NCI-H1694 treated with DMSO at 0.1 percent for 48 hours (cell line): ENCODE results near the gene BEGAIN.

Experiments used
- DNase-seq: peaks from one replicate; lab custom pipeline; 2025; lab: John Stamatoyannopoulos, UW

The BEGAIN gene

DNA sequence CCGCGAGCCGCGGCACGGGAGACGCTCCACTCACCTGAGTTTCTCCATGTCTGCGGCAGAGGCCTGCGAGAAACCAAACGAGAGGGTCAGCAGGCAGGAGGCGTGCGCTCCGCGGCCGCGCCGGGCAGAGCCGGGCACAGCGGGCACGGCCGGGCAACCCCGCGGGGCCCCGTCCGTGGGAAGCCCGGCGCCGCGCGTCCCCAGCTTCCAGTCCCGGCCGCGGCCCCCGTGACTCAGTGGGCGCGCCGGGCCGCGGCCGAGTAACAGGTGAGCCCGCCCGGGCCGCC lies 19.4 kb downstream of the BEGAIN start:
- DNase-seq: no peak

DNA sequence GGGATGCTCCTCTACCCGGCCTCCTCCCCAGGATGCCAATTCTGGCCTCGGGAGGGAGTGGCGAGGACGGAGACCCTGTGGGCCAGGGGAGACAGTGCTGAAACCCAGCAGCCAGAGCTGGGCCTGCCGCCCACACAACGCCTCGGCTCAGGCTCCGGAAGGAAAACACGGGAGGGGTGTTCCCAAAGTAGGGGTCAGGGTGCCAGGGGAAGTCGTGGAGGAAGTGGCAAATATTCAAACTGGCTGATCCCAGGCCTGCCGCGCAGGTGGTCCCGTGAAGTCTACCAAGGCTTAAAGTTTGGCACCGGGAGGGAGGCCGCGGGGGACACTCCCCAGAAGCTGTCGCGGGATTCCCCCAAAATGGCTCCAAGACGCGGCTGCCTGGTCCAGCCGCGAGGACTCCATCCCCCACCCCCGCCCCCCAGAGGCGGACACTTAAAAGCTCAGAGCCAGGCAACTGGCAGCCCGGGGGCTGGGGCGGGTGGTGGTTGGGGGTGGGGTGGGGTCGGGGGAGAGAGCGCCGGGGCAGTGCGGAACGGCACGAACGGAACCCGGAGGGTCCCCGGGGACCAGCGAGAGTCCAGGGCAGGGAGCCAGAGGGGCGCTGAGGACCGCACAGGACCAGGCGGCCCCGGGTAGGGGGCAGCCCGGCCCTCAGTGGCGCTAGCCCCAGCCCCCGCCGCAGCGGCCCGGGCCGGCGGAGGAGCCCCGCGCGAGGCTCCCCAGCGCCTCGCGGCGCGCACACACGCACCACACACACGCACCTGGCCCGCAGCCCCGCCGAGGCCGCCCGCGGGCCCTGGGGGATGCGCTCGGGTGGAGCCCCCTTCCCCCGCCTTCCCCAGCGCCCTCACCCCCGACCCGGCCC lies 20.0 kb downstream of the BEGAIN start:
- no peak for DNase-seq

DNA sequence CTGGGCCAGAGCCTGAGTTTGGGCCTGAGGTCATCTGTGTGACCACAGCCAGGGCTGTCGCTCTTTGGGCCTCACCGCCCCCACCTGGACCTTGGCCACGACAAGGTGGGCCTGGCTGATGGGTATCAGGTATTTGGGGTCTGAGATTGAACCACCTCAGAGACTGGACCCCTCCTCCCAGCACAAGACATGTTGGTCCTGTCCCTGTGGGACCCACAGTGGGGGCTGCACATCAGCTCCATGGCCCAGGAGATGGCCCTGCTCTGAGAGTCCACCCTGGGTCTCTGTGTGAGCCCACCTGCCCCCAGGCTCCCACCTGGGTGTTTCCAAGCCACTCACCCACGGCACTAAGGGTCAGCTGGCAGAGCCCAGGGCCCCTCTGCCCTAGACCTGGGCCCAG lies 20.6 kb downstream of the BEGAIN start:
- DNase-seq: no peak

DNA sequence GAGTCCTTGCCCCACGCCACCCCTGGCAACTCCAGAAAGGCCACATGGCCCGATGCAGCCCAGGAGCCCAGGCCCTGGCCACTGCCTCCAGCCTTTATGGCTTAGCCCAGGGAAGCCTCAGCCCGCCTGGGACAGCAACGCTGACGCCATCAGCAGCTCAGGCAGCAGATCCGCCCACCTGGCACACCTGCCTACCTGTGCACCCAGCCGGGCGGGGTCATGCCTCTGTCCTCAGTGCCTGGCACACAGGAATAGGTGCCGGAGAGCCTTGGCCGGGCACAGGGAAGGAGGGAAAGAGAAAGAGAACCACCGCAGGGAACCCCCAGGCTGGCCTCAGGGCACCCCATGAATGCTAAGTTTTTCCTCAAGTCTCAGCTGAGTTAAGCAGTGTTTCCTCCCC lies 21.1 kb downstream of the BEGAIN start:
- DNase-seq: no peak

DNA sequence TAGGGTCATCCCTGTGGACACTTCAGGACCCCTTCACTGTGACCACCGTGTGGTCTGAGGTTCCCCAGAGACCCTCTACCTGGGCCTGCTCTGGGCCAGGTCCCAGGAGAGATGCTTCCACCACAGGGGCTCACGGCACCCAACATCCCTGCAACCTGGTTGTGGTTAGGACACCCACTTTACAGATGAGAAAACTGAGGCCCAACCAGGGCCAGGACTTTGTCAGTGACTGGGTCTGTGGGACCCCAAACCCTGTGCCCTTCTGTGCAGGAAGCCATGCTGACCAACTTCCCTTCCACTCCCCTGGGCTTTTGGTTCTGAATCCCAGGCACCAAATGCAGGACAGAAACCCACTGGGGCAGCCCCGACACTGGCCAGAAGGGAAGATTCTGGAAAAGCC lies 21.6 kb downstream of the BEGAIN start:
- no peak for DNase-seq

DNA sequence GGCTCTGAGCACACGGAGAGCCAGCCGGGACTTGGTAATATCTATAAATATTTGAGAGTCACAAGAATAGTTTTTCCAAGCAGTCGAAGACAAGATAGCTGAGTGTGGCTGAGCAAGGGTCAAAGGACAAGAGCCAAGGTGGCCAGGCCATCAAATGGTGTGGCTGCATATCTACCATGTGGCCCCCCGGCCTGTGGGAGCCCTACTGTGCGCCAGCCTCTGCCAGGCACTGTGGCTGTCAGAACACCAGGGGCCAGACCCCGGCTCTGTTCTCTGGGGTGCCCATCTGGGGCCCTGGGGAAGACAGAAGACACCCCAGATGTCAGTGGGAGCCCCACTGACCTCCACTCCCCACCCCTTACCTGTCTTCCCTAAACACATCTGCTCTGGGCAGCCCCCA lies 22.7 kb downstream of the BEGAIN start:
- no peak for DNase-seq

DNA sequence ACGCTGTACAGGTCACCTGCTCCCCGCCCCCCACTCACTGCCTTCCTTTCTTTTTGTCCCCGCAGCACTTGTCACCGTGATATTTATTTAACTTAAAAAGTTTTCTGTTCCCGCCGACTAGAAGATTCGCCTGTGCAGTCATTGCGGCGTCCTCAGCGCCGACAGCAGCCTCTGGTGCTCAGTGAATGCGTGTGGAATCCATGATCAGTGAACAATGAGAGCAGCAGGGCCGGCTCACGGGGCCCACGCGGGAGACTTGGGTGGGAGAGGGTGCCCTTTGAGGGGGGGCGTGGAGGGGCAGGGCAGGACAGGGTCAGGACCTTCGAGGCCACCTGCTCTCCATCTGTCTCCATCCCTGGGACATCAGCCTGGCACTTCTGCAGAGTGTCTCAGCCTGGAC lies 24.5 kb downstream of the BEGAIN start:
- no peak for DNase-seq

DNA sequence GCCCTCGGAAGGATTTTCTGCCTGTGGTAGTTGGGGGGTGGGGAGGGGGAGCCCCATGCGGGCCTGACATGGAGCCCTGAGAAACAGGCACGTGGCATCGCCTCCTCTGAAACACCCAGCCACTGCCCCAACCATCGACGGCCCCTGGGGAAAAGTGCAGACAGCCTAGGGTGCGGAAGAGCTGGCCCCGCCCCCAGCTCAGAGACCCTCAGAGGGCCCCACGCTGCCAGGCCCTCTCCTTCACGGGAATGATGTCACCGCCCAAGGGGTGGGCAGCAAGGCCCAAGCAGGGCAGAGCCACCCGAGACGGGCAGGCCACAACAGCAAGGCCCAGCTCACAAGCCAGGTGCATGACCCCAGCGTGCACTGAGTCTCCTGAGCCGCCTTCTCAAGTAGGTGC lies 26.2 kb downstream of the BEGAIN start:
- no peak for DNase-seq

DNA sequence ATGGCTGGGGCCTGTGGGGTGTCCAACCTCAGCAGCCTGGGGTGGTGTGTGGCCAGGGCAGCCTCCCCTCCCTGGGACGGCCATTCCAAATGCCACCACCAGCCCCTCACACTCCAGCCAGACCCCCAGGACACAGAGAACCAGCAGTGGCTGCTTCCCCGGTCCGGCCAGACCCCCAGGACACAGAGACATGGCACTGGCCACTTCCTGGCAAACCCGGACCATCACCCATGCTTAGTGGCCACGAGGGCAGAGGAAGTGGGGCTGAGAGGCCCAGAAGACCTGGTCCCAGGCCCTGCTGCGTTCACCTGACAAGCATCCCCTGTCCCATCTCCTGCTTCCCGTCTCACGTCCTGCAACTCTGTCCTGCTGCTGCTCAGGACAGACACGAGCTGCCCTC lies 26.7 kb downstream of the BEGAIN start:
- DNase-seq: no peak

DNA sequence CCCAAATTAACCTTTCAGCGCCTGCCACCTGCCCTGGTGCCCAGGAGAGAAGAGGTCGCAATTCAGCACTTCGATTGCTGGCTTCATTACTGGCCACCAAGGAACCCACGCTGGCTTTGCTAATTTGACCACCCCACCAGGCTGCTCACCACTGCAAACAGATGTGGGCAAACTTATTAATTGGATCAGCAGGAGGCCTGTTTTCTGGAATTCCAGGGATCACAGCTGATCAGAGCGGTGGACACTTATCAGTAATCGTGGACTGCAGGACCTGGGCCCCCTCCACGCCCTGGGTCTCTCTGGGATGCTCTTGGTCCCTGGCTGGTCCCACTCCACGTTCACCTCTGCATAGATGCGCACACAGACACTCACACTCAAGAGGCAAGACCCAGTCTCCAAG lies 27.8 kb downstream of the BEGAIN start:
- no peak for DNase-seq

DNA sequence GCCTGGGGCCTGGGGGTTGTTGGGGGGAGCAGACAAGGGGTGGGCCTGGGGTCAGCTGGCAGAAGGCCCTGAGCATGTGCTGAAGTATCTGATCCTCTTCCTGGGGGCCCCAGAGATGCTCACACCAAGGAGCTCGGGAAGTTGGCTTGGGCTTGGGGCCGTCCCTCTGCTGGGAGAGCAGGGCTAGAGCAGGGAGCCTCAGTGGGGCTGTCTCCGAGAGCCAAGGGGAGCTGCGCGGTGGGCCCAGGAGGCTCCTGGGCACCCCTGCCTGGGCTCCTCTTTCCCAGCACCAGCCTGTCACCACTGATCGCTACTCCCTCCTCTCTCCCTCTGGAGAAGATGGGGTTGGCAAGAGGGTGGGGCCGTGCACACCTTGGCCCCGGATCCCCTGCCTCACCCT lies 28.3 kb downstream of the BEGAIN start:
- DNase-seq: no peak

DNA sequence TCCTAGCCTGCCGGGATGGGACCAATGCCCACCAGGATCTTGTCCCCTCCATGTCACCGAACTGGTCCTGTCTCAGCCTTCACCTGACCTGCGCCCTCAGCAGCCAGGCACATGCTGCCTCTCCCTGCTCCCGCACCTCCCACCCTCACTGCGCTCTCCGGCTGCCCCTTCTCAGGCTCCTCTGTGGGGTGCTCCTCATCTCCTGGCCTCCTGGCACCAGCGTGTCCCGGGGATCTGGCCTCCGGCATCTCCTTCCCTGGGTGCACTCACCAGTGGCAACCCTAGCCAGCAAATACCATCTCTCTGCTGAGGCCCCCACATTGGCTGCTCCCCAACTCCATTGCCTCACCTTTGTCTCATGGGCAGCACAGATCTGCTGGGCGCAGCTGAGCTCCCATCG lies 29.0 kb downstream of the BEGAIN start:
- DNase-seq: no peak

DNA sequence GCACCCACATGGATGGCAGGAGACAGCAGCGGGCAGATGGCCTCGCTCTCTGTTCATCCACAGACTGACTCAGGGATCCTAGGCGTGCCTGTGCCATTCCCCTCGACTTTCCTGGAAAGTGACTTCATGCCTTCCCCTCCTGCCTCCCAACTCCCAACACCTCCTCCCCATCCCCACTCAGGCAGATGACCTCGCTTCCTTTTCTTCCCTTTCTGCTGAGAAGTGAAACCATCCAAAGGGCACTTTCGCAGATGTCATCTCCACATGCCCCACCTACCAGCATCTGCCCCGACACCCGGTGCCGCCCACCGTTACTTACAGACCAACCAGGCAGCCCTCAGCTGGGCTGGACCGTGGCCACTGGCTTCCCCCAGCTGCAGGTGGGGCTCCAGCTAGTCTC lies 29.6 kb downstream of the BEGAIN start:
- DNase-seq: peak; percentile 91

DNA sequence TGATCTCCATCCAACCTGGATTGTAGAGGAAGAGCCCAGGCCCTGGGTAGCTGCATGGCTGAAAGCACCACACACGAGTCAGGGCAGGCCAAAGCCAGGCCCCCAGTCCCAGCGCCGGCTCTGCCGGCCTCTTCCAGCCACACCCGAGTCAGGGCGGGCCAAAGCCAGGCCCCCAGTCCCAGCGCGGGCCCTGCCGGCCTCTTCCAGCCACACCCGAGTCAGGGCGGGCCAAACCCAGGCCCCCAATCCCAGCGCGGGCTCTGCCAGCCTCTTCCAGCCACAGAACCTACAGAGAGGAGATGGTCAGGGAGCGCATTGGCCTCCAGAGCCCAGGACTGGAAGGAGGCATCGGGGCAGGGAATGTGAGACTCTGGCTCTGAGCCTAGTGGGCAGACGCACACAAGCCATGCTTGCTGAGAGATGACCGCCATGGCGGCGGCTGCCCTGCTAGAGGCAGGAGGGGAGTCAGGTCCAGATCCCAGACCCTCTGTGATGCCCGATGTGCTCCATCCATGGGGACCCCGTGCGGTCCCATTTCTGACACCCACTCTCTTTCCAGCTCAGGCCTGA lies 30.2 kb downstream of the BEGAIN start:
- DNase-seq: no peak

DNA sequence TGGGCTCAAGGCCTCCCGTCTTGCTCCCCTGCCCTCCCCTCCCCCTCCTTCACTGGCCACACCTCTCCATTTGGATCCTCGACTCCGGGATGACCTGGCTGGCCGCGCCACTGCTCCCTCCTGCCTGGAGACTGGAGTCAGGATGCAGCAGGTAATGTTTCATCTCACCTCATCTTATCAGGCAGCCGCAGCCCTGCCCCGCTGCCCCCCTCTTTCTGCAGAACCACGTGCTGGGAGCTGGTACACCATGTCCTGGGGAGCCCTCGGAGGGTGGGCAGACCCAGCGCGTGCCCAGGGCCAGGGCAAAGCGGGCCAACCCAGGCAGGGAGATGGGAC lies 31.1 kb downstream of the BEGAIN start:
- no peak for DNase-seq

DNA sequence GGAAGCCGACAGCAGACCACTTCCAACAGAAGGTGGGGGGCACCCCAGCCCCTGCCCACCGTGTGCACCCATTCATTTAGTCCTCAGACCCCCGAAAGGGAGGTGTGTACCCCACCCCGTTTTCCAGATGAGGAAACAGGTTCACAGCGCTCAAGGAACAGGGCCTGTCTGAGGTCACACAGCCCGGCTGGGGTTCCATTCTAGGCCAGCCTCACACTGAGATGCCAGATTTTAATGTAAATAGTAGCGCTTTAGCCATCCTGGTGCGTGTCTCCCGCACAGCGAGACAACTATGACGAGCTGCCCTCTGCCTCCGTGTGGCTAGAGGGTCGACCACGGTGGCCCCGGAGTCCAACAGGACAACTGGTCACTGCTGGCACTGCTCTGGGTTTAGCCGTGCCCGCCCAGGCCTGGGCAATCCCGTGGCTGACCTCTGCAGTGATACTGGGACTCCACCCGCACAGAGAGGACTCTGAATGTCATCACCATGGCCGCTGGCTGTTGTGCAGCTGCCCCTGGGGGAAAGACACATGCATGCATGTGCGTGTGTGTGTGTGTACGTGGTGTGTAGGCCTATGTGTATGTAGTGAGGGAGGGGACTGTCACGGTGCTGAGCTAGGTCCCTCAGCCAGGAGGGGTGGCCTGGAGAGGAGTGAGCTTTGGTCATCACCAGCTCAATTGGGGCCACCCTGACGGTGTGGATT lies 31.6 kb downstream of the BEGAIN start:
- DNase-seq: no peak

DNA sequence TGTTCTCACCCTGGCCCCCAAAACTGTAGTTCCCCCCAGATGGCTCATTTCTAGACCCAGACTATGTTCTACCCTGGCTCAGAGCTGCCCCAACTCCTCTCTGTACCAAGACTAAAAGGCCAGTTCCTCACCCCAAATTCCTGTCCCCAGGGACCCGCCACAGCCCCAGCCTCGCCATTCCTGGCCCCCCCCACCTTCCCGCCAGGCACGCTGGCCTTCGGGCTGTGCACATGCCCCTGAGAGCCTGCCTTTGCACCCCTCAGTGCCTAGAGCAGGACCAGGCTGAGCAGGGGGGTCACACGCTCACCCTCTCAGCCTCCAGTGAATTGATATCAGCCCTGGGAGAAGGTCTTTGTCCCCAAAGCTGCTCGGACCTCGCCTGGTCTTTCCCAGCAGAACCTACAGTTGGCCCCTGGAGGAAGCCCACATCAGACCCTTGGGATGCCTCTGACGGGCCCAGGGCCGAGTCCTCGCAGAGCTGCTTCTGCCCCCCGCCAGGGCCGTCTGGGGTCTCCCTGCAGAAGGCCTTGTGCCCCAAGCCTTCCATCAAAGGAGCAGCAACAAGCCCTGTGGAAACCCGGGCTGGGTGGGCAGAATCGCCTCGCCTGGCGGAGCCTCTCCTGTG lies 32.4 kb downstream of the BEGAIN start:
- no peak for DNase-seq

DNA sequence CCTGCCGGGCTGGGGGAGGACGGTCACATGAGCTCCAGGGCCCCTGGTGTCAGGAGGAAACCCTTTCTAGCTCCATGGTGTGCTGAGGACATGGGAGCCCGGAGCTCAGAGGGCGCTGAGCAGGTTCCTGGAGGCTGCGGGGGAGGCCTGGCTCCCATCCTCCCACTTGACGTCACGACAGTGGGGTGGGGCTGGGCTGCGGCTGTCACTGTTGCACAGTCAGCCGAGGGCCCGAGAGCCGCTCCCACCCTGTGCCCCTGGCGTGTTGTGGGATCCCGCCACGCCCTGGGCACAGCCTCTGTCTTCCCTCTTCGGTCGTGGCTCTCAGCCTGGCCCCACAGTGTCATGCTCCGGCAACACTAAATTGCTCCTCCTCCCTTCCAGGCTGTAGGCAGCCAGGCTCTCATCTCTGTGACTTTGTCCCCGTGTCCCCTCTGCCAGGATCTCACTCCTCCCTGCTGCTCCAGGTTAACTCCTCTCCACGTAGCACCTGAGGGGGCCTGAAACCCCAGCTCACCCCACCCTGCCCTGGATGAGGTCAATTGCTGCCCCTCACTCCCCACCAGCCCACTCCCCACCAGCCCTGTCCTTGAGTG lies 33.0 kb downstream of the BEGAIN start:
- no peak for DNase-seq

DNA sequence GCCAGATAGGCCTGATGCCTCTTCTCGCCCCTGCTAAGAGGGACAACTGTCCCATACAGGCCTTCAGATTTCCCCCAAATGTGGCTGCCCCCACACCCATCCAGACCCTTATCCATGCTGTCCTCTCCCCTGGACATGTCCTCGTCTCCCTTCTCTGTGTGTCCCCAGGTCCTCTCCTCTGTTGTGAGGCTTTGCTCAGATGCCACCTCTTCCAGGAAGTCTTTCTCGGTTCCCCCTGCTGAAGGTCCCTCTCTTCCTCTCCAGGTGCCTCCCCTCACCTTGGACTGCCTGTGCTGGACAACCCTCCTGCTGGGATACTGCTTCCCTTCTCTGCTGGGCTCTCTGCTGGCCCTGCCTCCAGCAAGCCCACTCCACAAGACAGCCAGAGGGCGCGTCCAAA lies 33.7 kb downstream of the BEGAIN start:
- no peak for DNase-seq

DNA sequence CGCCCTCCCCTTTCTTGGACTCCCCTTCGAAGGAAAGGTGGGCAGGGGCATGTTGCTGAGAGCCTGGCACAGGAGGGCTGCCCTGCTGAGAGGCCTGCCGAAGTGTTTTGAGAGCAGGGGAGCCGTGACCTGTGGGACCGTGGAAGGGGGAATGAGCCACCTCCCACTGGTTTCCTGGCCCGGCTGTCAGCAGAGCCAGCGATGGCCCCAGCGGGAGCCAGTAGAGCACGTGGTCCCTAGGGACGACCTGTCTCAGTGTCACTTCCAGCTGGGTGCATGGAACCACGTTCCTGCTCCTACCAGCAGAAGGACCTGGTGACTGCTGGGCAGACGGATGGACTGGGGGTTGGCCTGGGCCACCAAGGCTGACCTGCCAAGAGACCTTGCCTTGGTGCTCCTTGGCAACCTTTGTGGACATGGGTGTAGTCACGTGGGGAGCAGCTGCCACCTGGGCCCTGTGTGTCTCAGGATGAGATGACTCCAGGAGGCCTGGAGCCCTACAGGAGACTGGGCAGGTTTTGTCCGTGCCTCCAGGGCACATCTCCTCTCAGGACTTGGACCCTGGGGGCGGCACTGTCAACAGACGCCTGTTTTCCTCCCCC lies 34.6 kb downstream of the BEGAIN start:
- DNase-seq: no peak

DNA sequence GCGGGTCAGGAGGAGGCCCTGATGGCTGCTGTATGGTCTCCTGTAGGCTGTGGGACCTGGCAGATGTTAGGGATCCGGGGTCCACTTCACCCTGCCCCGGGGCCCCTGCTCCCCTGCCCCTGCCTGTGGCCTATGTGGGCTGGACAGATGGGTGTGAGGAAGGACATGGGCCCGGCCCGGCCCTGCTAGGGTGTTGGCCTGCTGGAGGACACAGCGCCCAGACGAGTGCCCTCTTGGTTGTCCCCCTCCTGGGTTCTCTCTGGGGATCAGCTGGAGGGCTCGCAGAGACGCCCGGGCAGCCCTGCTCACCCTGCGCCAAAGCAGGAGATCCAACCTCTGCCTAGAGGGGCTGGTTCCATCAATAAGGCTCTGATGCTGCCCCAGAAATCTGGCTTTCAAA lies 36.2 kb downstream of the BEGAIN start:
- DNase-seq: no peak

DNA sequence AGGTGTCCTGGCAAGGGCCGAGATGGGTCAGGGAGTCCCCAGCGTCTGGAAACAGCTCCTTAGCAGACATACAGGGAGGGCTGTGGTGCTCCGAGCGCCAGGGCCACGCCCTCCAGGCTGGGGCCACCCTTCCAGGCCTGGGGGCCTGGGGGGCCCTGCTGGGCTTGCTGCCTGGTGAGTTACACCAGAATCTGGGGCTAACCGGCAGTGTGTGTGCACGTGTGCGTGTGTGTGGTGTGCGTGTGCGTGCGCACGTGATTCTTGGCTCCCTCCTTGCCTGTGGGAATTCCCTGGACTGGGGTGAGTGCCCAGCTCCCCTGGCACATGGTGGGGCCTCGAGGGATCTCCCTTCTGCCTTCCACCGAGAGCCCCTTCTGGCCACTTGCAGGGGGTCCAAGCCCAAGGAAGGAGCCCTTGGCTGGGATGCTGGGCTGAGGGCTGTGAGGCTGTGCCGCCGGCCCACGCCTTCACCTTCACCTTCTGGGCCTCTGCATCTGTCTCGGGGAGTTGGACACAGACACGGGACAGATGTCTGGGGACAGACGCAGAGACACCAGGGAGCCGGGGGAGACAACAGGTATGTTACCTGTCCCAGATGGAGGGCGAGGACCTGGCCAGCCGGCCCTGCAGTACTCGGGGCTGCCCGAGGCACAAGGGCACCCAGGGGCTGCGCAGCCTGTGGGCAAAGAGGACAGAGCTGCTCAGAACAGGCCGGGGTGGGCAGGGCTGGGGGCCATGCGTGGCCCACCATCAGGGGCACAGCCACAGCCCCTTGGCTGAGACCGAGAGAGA lies 37.2 kb downstream of the BEGAIN start:
- DNase-seq: no peak
